ENCODE data around the gene LRRC8B.
"Not testable (repeated sequence)": the region's sequence is repeated elsewhere in the genome, so short reads cannot be mapped to it uniquely, and the experiment has no call there.

LRRC8B gene

GRCh38 chr1:89584211-89584610, 59.6 kb downstream of the LRRC8B start:
- no peak for DNase-seq (ENCODE audit: low read depth in 2 of 2)

- DNase-seq (ENCODE audit: low read depth in 2 of 2): no peak
Observed at GRCh38 chr1:89584781-89585180, 60.2 kb downstream of the LRRC8B start.

GRCh38 chr1:89587729-89588161, 63.1 kb downstream of the LRRC8B start:
- no peak for DNase-seq (ENCODE audit: low read depth in 2 of 2)

- DNase-seq (ENCODE audit: low read depth in 2 of 2): no peak
Observed at GRCh38 chr1:89588480-89588879, 63.9 kb downstream of the LRRC8B start.

GRCh38 chr1:89589515-89589914, 64.9 kb downstream of the LRRC8B start:
- no peak for DNase-seq (ENCODE audit: low read depth in 2 of 2)

GRCh38 chr1:89590341-89591080, 65.9 kb downstream of the LRRC8B start:
- no peak for DNase-seq (ENCODE audit: low read depth in 2 of 2)

DNA sequence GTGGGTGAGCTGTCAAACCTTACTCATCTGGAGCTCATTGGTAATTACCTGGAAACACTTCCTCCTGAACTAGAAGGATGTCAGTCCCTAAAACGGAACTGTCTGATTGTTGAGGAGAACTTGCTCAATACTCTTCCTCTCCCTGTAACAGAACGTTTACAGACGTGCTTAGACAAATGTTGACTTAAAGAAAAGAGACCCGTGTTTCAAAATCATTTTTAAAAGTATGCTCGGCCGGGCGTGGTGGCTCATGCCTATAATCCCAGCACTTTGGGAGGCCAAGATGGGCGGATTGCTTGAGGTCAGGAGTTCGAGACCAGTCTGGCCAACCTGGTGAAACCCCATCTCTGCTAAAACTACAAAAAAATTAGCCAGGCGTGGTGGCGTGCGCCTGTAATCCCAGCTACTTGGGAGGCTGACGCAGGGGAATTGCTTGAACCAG, 68.3 kb downstream of the LRRC8B start:
- DNase-seq (ENCODE audit: low read depth in 2 of 2): not testable (repeated sequence)

GRCh38 chr1:89594096-89594740, 69.6 kb downstream of the LRRC8B start:
- DNase-seq (ENCODE audit: low read depth in 2 of 2): no peak

DNA sequence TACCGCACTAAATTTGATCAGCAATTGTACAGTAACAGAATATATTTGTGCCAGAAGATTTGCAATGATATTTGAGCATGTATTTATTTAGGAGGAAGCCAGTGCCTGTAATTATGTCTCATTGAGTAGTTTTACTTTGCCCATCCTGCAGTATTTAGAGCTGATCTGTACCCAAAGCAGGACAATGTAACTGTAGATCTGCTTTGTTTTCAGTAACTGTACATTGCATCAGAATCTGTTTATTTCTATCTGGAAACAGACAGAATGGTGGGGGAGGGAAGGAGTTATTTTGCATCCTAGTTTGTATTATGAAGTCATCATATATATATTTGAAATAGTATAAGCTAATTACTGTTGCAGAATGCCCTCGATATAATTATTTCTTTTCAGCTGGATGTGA, 72.1 kb downstream of the LRRC8B start:
- DNase-seq (ENCODE audit: low read depth in 2 of 2): no peak

- DNase-seq (ENCODE audit: low read depth in 2 of 2): no peak
Observed at GRCh38 chr1:89598450-89599331, 74.1 kb downstream of the LRRC8B start.

- no peak for DNase-seq (ENCODE audit: low read depth in 2 of 2)
Observed at GRCh38 chr1:89599332-89599630, 74.7 kb downstream of the LRRC8B start.

DNA sequence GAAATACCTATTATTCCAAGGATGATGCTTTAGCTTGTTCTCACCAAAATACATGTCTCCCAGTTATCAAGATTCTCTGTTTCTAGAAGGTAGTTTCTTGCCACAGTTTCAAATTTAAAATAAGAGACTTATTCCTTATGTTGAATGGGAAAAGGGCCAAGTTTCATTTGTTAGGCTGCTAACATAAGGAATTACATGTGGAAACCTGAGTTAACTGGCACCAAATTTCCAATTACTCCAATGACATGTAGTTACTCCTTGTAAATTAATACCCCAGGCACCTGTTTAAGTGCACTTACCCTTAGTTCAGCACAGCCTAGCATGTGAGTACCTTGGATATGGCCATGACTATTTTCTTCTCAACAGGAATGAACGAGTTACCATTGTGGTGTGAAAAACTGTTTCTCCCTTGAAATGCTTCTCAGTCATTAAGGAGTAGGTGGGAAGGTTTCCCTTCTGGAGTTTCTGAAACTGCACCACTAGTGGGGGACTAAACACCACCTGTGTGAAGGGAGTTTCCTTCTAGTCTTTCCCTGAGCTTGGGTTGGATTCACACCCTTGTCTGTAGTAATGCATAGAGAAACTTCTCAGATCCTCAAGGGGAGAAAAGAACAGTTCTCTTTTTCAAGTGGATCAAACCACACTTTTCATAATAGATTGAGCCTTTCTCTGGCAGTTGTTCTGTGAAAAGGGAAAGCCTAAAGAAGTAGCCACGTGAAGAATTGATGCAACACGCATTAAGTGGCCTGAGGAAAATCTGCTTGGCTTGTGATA, 76.0 kb downstream of the LRRC8B start:
- DNase-seq (ENCODE audit: low read depth in 2 of 2): no peak

GRCh38 chr1:89602871-89603404, 78.3 kb downstream of the LRRC8B start:
- no peak for DNase-seq (ENCODE audit: low read depth in 2 of 2)

DNA sequence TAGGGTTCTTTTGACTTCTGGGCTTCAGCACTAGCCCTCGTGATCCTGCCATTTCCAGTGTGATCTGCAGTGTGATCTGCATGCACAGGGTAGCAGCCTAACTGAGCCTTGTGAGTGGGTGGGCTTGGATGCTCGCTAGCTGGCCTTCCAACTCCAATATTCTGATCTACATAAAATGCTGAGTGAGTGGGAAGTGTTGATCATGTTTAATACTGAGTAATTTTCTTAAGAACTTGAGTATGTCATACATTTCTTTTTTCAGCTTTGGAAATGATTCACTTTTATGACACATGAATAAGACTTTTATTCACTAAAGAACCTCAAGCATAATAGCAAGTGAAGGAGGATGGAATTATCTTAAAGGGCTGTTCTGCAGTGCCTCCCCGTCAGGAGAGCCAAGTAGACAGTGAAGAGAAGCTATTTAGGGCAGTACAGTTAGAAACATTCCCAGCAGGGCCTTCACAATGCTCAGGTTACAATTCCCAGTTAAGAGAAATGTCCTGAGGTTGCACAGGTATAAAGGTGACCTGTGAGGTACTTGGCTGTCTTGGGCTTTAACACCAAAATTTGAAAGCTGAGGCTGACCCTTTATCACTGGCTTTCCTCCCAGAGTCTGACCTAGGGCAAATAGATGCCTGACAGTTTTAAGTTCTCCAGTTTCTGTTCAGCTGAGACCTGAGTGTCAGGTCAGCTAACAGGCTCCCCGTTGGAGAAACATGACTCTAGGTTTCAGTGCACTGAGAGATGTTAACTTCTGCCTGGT, 79.2 kb downstream of the LRRC8B start:
- no peak for DNase-seq (ENCODE audit: low read depth in 2 of 2)

GRCh38 chr1:89604414-89604735, 79.7 kb downstream of the LRRC8B start:
- no peak for DNase-seq (ENCODE audit: low read depth in 2 of 2)

DNA sequence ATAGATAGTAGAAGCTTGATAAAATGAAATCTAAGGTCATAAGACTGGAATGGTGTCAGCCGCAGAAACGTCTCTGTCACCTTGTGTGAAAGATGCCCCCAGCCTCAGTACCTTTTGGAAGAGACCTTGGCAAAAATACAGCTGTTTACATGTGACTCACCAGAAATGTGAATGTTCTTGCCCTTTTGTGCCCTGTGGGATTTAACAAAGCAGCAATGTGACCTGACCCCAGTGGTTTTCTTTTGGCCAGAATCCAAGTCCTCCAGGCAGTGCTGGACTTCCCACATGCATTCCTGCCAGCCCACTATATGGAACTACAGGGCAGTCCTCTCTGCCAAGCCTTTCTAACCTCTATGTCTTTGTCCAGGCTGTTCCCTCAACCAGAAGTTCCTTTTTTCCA, 81.1 kb downstream of the LRRC8B start:
- DNase-seq (ENCODE audit: low read depth in 2 of 2): no peak

- no peak for DNase-seq (ENCODE audit: low read depth in 2 of 2)
Observed at GRCh38 chr1:89606227-89606980, 81.8 kb downstream of the LRRC8B start.

DNA sequence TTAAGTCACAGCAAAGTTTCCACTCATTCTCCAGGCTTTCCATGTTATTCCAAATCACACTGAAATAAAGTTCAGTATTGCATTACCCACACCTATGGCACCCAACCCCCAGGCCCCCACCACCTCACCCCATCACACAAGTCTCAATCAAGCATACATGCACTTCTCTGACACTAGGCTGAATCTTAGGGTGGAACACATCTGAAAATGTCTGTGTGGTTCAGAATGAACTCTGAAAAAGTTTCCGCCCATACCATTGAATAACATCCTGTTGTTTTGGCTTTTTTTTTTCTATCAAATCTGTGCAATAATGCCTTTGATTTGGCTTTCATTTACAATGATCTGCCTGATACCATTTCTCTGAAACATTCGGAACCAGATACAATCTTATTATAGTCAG, 82.5 kb downstream of the LRRC8B start:
- DNase-seq (ENCODE audit: low read depth in 2 of 2): no peak

DNA sequence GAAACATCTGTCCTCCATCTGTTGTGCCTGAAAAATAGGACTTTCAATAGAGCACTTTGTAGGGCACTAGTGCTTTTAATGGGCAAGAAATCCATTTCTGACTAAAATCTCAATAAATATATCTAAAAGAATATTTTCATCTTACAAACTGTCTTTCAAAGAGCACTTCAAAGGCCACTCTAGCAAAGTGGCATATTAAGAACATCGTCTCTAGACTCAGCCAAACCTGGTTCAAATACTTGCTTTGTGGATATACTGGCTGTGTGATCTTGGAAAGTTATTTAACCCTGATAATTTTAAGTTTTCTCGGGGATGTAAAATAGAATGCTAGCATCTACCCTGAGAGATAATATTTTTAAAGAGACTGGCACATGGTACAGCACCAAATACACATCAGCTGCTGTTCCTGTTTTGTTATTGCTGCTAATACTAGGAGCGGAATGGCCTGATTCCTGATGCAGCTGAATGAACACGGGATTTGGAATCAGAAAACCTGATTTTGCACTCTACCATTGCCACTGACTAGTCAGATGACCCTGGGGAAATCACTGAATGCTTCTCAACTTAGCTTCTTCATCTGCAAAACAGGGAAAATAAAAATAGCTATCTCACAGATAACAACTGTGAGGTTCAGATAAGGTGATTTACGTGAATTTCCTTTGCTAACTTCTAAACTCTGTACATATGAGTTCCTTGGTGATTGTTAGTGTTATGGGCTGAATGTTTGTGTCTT, 83.1 kb downstream of the LRRC8B start:
- no peak for DNase-seq (ENCODE audit: low read depth in 2 of 2)

Measured in stimulated activated CD8-positive, alpha-beta memory T cell treated with anti-CD3 and anti-CD28 coated beads, Interleukin-15, amount 100 ng/mL, for 48 hours (primary cell).